ENCODE results near the gene PCBD2.
A peak's percentile ranks its signal among the peaks of the same experiment; 100 is the strongest.

Gene PCBD2

GRCh38 chr5:134911285-134912206 is 6.6 kb downstream of the PCBD2 start:
- Histone ChIP-seq H3K36me3 (ENCODE audit: control insufficient read depth, insufficient read depth, low read length) (peaks cover 2% of the 10 kb centered on the region), H3K9me3 (ENCODE audit: control insufficient read depth, insufficient read depth, low read length) (no peaks in the 10 kb centered on the region), H3K27me3 (ENCODE audit: control insufficient read depth, insufficient read depth, low read length) (no peaks in the 10 kb centered on the region), H3K4me3 (ENCODE audit: low read depth, low read length) (no peak overlapping the region), H3K9ac (ENCODE audit: low read depth, low read length) (no peak overlapping the region), H3K4me1 (ENCODE audit: control insufficient read depth, insufficient read depth, low read length) (peaks cover 4% of the 10 kb centered on the region)

GRCh38 chr5:134913254-134913653 is 8.3 kb downstream of the PCBD2 start:
- H3K27me3 ChIP-seq (ENCODE audit: control insufficient read depth, insufficient read depth, low read length), result no peaks in the 10 kb centered on the region
- H3K4me1 ChIP-seq (ENCODE audit: control insufficient read depth, insufficient read depth, low read length), result no peaks in the 10 kb centered on the region
- H3K9ac ChIP-seq (ENCODE audit: low read depth, low read length), result no peak overlapping the region
- H3K9me3 ChIP-seq (ENCODE audit: control insufficient read depth, insufficient read depth, low read length), result no peaks in the 10 kb centered on the region
- H3K4me3 ChIP-seq (ENCODE audit: low read depth, low read length), result no peak overlapping the region
- H3K36me3 ChIP-seq (ENCODE audit: control insufficient read depth, insufficient read depth, low read length), result peaks cover 2% of the 10 kb centered on the region

- Histone ChIP-seq H3K9ac (ENCODE audit: low read depth, low read length) (no peak overlapping the region), H3K36me3 (ENCODE audit: control insufficient read depth, insufficient read depth, low read length) (peaks cover 2% of the 10 kb centered on the region), H3K27me3 (ENCODE audit: control insufficient read depth, insufficient read depth, low read length) (no peaks in the 10 kb centered on the region), H3K4me3 (ENCODE audit: low read depth, low read length) (no peak overlapping the region), H3K9me3 (ENCODE audit: control insufficient read depth, insufficient read depth, low read length) (no peaks in the 10 kb centered on the region), H3K4me1 (ENCODE audit: control insufficient read depth, insufficient read depth, low read length) (no peaks in the 10 kb centered on the region)
These were observed 8.9 kb downstream of the PCBD2 start for GRCh38 chr5:134913795-134914194.

GRCh38 chr5:134917070-134917815 is 12.3 kb downstream of the PCBD2 start:
- Histone ChIP-seq H3K4me1 (ENCODE audit: control insufficient read depth, insufficient read depth, low read length) (no peaks in the 10 kb centered on the region), H3K36me3 (ENCODE audit: control insufficient read depth, insufficient read depth, low read length) (peaks cover 3% of the 10 kb centered on the region), H3K9ac (ENCODE audit: low read depth, low read length) (no peak overlapping the region), H3K4me3 (ENCODE audit: low read depth, low read length) (no peak overlapping the region), H3K9me3 (ENCODE audit: control insufficient read depth, insufficient read depth, low read length) (no peaks in the 10 kb centered on the region), H3K27me3 (ENCODE audit: control insufficient read depth, insufficient read depth, low read length) (no peaks in the 10 kb centered on the region)

GRCh38 chr5:134918861-134919260 is 13.9 kb downstream of the PCBD2 start:
- Histone ChIP-seq H3K9ac (ENCODE audit: low read depth, low read length) (no peak overlapping the region), H3K36me3 (ENCODE audit: control insufficient read depth, insufficient read depth, low read length) (peaks cover 3% of the 10 kb centered on the region), H3K4me1 (ENCODE audit: control insufficient read depth, insufficient read depth, low read length) (no peaks in the 10 kb centered on the region), H3K27me3 (ENCODE audit: control insufficient read depth, insufficient read depth, low read length) (no peaks in the 10 kb centered on the region), H3K4me3 (ENCODE audit: low read depth, low read length) (no peak overlapping the region), H3K9me3 (ENCODE audit: control insufficient read depth, insufficient read depth, low read length) (no peaks in the 10 kb centered on the region)

- Histone ChIP-seq H3K27me3 (ENCODE audit: control insufficient read depth, insufficient read depth, low read length) (no peaks in the 10 kb centered on the region), H3K4me3 (ENCODE audit: low read depth, low read length) (no peak overlapping the region), H3K9ac (ENCODE audit: low read depth, low read length) (no peak overlapping the region), H3K9me3 (ENCODE audit: control insufficient read depth, insufficient read depth, low read length) (no peaks in the 10 kb centered on the region), H3K4me1 (ENCODE audit: control insufficient read depth, insufficient read depth, low read length) (no peaks in the 10 kb centered on the region), H3K36me3 (ENCODE audit: control insufficient read depth, insufficient read depth, low read length) (peaks cover 3% of the 10 kb centered on the region)
These were observed 16.1 kb downstream of the PCBD2 start for GRCh38 chr5:134920848-134921575.

- H3K36me3 ChIP-seq (ENCODE audit: control insufficient read depth, insufficient read depth, low read length), result no peaks in the 10 kb centered on the region
- H3K4me3 ChIP-seq (ENCODE audit: low read depth, low read length), result no peak overlapping the region
- no peaks in the 10 kb centered on the region for H3K4me1 ChIP-seq (ENCODE audit: control insufficient read depth, insufficient read depth, low read length)
- no peaks in the 10 kb centered on the region for H3K9me3 ChIP-seq (ENCODE audit: control insufficient read depth, insufficient read depth, low read length)
- H3K27me3 ChIP-seq (ENCODE audit: control insufficient read depth, insufficient read depth, low read length), result no peaks in the 10 kb centered on the region
- no peak overlapping the region for H3K9ac ChIP-seq (ENCODE audit: low read depth, low read length)
These were observed 27.6 kb downstream of the PCBD2 start for GRCh38 chr5:134932508-134932907.

- no peak overlapping the region for H3K4me3 ChIP-seq (ENCODE audit: low read depth, low read length)
- H3K9me3 ChIP-seq (ENCODE audit: control insufficient read depth, insufficient read depth, low read length), result no peaks in the 10 kb centered on the region
- H3K9ac ChIP-seq (ENCODE audit: low read depth, low read length), result no peak overlapping the region
- H3K4me1 ChIP-seq (ENCODE audit: control insufficient read depth, insufficient read depth, low read length), result peaks cover 6% of the 10 kb centered on the region
- H3K36me3 ChIP-seq (ENCODE audit: control insufficient read depth, insufficient read depth, low read length), result no peaks in the 10 kb centered on the region
- no peaks in the 10 kb centered on the region for H3K27me3 ChIP-seq (ENCODE audit: control insufficient read depth, insufficient read depth, low read length)
These were observed 29.3 kb downstream of the PCBD2 start for GRCh38 chr5:134934202-134934601.

- Histone ChIP-seq H3K4me1 (ENCODE audit: control insufficient read depth, insufficient read depth, low read length) (peaks cover 6% of the 10 kb centered on the region), H3K9ac (ENCODE audit: low read depth, low read length) (no peak overlapping the region), H3K9me3 (ENCODE audit: control insufficient read depth, insufficient read depth, low read length) (no peaks in the 10 kb centered on the region), H3K27me3 (ENCODE audit: control insufficient read depth, insufficient read depth, low read length) (no peaks in the 10 kb centered on the region), H3K4me3 (ENCODE audit: low read depth, low read length) (no peak overlapping the region), H3K36me3 (ENCODE audit: control insufficient read depth, insufficient read depth, low read length) (no peaks in the 10 kb centered on the region)
These were observed 31.0 kb downstream of the PCBD2 start for GRCh38 chr5:134935711-134936602.

GRCh38 chr5:134937526-134937925 is 32.6 kb downstream of the PCBD2 start:
- no peak overlapping the region for H3K9ac ChIP-seq (ENCODE audit: low read depth, low read length)
- no peak overlapping the region for H3K4me3 ChIP-seq (ENCODE audit: low read depth, low read length)
- H3K9me3 ChIP-seq (ENCODE audit: control insufficient read depth, insufficient read depth, low read length), result no peaks in the 10 kb centered on the region
- no peaks in the 10 kb centered on the region for H3K36me3 ChIP-seq (ENCODE audit: control insufficient read depth, insufficient read depth, low read length)
- peaks cover 6% of the 10 kb centered on the region for H3K4me1 ChIP-seq (ENCODE audit: control insufficient read depth, insufficient read depth, low read length)
- H3K27me3 ChIP-seq (ENCODE audit: control insufficient read depth, insufficient read depth, low read length), result no peaks in the 10 kb centered on the region

GRCh38 chr5:134938030-134938429 is 33.1 kb downstream of the PCBD2 start:
- Histone ChIP-seq H3K27me3 (ENCODE audit: control insufficient read depth, insufficient read depth, low read length) (no peaks in the 10 kb centered on the region), H3K36me3 (ENCODE audit: control insufficient read depth, insufficient read depth, low read length) (no peaks in the 10 kb centered on the region), H3K4me1 (ENCODE audit: control insufficient read depth, insufficient read depth, low read length) (peaks cover 6% of the 10 kb centered on the region), H3K9me3 (ENCODE audit: control insufficient read depth, insufficient read depth, low read length) (no peaks in the 10 kb centered on the region), H3K9ac (ENCODE audit: low read depth, low read length) (peak overlapping the region; percentile 47), H3K4me3 (ENCODE audit: low read depth, low read length) (no peak overlapping the region)
